Adipocyte (in vitro differentiated cells): ENCODE results near the gene HCFC2.
"Not testable (repeated sequence)": the region's sequence is repeated elsewhere in the genome, so short reads cannot be mapped to it uniquely, and the experiment has no call there.

Experiments used
- DNase-seq: peaks from one replicate; pipeline ENCODE4 v3.0.0-alpha.2; 2015; ENCODE audit warnings: low read depth
- H3K27me3 ChIP-seq: replicated peaks from 2 replicates; pipeline ENCODE4 v1.7.0; 2013; ENCODE audit warnings: mild to moderate bottlenecking, low read length, moderate library complexity; ENCODE audit not compliant: control insufficient read depth, insufficient read depth
- H3K36me3 ChIP-seq: 2 replicates; pipeline ENCODE4 v1.7.0; 2013; ENCODE audit warnings: low read length, mild to moderate bottlenecking, moderate library complexity; ENCODE audit not compliant: control insufficient read depth, insufficient read depth, severe bottlenecking
- H3K4me1 ChIP-seq: 2 replicates; pipeline ENCODE4 v1.7.0; 2013; ENCODE audit warnings: mild to moderate bottlenecking, low read length, moderate library complexity; ENCODE audit not compliant: control insufficient read depth, insufficient read depth
- H3K4me3 ChIP-seq: 2 replicates; pipeline ENCODE4 v1.7.0; 2013; ENCODE audit warnings: mild to moderate bottlenecking, low read length, moderate library complexity
- H3K9ac ChIP-seq: 2 replicates; pipeline ENCODE4 v1.7.0; 2013; ENCODE audit warnings: mild to moderate bottlenecking, low read length, moderate library complexity
- H3K9me3 ChIP-seq: 2 replicates; pipeline ENCODE4 v1.7.0; 2013; ENCODE audit warnings: mild to moderate bottlenecking, low read length, moderate library complexity; ENCODE audit not compliant: control insufficient read depth

HCFC2 gene

DNA sequence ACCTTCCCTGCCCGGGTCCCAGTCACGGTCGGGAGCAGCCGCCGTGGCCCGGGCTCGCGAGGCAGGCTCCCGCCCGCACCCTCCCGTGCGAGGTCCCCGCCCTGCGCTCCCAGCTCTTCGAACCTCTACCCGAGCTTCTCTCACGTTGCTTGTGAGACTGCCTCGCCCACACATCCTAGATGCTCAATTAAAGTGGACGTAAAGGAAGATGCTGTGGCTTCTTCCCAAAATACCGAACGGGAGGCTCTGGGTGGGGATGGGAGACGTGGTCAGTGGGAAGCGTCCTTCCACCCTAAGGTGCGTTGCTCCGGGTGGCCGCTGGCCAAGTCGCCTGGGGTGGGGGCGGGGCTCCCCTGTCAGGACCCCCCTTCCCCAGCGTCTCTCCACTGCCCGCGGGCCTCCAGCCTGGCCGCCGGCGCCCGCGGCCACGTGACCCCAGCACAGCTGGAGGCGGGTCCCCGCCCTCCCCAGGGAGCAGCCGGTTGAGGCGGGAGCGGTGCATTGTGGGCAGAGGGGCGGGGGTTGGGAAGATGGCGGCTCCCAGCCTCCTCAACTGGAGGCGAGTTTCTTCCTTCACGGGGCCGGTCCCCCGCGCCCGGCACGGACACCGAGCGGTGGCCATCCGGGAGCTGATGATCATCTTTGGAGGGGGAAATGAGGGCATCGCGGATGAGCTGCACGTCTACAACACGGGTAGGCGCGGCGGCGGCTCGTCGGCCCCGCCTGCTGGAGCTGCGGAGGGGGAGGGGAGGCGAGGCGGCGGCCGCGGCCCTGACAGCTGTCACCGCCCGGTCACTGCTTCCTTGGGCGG lies at the start of gene HCFC2:
TSS of gene HCFC2 (plus strand) at position 501 of the 811 bp plus-strand sequence. CDS start at position 531, 30 bp downstream.
- H3K27me3 ChIP-seq: no peaks in the 10 kb centered on the region
- peak within 1 kb of the TSS; percentile 97 for H3K4me3 ChIP-seq
- peak within 1 kb of the TSS; percentile 94 for H3K9ac ChIP-seq
- peak; percentile 96 for DNase-seq
- H3K36me3 ChIP-seq: peaks cover 17% of the 10 kb centered on the region
- peaks cover 15% of the 10 kb centered on the region for H3K4me1 ChIP-seq
- no peaks in the 10 kb centered on the region for H3K9me3 ChIP-seq

DNA sequence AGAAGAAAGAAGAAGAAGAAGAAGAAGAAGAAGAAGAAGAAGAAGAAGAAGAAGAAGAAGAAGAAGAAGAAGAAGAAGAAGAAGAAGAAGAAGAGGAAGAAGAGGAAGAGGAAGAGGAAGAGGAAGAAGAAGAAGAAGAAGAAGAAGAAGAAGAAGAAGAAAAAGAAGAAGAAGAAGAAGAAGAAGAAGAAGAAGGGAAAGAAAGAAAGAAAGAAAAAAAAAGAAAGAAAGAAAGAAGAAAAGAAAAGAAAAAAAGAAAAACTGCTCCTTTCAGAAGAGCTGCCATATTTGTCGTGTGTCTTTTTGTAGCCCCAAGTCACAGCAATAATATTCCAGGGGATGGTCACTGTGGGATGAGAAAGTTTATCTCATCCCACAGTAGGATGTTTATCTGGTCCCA lies 42.5 kb upstream of the HCFC2 start:
- not testable (repeated sequence) for DNase-seq, H3K9ac ChIP-seq, H3K27me3 ChIP-seq, H3K9me3 ChIP-seq, H3K4me3 ChIP-seq, H3K36me3 ChIP-seq, H3K4me1 ChIP-seq

DNA sequence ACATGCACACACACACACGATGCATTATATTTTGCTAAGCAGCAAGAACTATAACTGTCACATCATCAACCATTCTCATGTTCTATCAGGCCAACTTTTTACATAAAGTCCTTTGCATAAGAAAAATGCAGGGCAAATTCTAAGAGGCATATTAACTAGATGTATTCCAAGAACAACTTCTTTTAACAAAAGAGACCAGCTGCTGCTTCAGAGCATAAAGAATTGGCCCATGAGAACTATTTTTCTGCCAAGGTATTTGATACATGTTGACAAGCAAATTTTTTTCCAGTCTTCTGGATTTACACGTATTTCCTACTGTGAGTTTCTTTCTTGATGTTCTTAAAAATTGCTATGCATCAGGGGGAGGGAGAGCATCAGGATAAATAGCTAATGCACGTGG lies 41.5 kb upstream of the HCFC2 start:
- Histone ChIP-seq H3K27me3 (no peaks in the 10 kb centered on the region), H3K9ac (no peak overlapping the region), H3K36me3 (no peaks in the 10 kb centered on the region), H3K9me3 (peaks cover 4% of the 10 kb centered on the region), H3K4me3 (no peak overlapping the region), H3K4me1 (no peaks in the 10 kb centered on the region)
- no peak for DNase-seq

DNA sequence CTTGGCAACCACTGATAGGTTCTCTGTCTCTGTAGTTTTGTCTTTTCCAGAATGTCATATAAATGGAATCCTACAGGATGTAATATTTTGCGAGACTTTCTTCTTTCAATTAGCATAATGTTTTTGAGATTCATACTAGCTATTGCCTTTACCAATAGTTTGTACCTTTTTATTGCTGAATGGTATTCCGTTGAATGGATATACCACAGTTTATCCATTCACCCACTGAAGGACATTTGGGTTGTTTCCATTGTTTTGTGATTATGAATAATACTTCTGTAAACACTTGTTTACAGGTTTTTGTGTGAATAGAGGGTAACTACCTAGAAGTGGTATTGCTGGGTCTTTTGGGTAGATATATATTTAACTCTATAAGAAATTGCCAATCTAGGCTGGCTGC lies 40.6 kb upstream of the HCFC2 start:
- Histone ChIP-seq H3K9me3 (peaks cover 4% of the 10 kb centered on the region), H3K9ac (no peak overlapping the region), H3K4me1 (no peaks in the 10 kb centered on the region), H3K4me3 (no peak overlapping the region), H3K36me3 (no peaks in the 10 kb centered on the region), H3K27me3 (no peaks in the 10 kb centered on the region)
- no peak for DNase-seq

DNA sequence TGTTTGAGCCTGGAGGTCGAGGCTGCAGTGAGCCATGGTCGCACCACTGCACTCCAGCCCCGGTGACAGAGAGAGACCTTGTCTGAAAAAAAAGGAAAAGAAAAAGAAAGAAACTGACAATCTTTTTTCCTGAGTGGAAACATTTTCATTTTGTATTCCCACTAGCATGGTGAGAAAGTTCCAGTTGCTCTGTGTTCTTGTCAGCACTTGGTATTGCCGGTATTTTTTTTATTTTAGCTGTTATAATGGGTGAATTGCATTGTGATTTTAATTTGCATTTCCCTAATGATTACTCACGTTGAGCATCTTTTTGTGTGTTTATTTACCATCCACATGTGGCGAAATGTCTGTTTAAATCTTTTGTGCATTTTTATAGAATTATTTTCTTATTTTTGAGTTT lies 40.0 kb upstream of the HCFC2 start:
- H3K36me3 ChIP-seq: no peaks in the 10 kb centered on the region
- H3K4me1 ChIP-seq: no peaks in the 10 kb centered on the region
- no peak for DNase-seq
- H3K27me3 ChIP-seq: no peaks in the 10 kb centered on the region
- no peak overlapping the region for H3K9ac ChIP-seq
- H3K9me3 ChIP-seq: peaks cover 4% of the 10 kb centered on the region
- no peak overlapping the region for H3K4me3 ChIP-seq

DNA sequence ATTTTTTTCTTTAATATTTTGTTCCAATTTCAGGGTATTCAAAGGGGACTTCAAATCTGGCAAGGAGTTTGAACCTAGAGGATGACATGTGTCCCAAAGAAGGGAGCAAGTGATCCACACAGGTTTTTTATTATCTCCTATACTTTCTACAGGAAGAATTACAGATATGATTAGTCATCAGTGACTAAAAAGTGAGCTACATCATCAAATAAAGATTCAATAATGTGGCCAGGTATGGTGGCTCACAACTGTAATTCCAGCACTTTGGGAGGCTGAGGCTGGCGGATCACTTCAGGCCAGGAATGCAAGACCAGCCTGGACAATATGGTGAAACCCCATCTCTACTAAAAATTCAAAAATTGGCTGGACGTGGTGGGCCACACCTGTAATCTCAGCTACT lies 38.6 kb upstream of the HCFC2 start:
- no peaks in the 10 kb centered on the region for H3K27me3 ChIP-seq
- H3K4me3 ChIP-seq: no peak overlapping the region
- no peak for DNase-seq
- peaks cover 4% of the 10 kb centered on the region for H3K9me3 ChIP-seq
- no peaks in the 10 kb centered on the region for H3K4me1 ChIP-seq
- H3K9ac ChIP-seq: no peak overlapping the region
- H3K36me3 ChIP-seq: no peaks in the 10 kb centered on the region

DNA sequence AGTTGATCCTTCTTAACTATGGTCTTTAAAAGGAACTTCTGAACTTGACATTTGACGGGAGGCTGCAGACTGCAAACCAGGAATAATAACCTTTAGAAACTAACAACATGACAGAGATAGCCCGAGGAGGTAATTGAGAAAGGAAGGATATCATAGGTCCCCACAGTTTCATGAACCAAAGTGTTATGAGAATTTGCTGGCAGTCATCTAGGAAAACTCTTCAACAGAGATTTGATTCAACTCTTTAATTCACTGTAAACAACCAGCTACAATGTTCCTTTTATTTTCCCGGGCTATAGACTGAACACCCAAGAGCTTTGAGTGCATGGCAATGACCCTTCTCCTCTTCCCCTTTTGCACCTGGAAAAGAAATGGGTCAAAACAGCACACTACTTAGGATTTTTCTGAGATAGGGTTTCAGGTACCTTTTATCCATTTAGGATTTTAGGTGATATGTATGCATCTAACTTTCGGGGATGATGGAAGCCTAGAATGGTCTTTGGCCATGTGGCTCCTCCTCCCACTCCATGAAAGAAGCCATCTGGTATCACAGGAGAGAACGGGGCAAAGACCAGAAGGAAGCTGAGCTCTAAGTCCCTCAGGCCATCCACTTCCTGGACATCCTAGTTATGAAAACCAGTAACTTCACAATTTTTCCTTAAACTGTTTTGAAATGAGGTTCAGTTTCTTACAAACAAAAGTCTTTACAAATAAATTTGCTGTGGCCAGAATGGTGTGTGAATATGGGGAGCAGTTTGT lies 37.3 kb upstream of the HCFC2 start:
- Histone ChIP-seq H3K4me3 (no peak overlapping the region), H3K9me3 (peaks cover 4% of the 10 kb centered on the region), H3K4me1 (no peaks in the 10 kb centered on the region), H3K27me3 (no peaks in the 10 kb centered on the region), H3K9ac (no peak overlapping the region), H3K36me3 (no peaks in the 10 kb centered on the region)
- DNase-seq: no peak

DNA sequence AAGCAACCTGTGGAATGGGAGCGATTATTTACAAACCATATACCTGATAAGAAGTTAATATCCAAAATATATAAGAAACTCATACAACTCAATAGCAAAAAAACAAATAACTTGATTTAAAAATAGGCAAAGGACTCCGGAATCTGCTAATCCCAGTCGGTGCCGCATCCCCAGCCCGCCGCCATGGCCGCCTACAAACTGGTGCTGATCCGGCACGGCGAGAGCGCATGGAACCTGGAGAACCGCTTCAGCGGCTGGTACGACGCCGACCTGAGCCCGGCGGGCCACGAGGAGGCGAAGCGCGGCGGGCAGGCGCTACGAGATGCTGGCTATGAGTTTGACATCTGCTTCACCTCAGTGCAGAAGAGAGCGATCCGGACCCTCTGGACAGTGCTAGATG lies 33.7 kb upstream of the HCFC2 start:
- not testable (repeated sequence) for DNase-seq, H3K36me3 ChIP-seq, H3K4me1 ChIP-seq, H3K27me3 ChIP-seq, H3K4me3 ChIP-seq, H3K9ac ChIP-seq, H3K9me3 ChIP-seq

DNA sequence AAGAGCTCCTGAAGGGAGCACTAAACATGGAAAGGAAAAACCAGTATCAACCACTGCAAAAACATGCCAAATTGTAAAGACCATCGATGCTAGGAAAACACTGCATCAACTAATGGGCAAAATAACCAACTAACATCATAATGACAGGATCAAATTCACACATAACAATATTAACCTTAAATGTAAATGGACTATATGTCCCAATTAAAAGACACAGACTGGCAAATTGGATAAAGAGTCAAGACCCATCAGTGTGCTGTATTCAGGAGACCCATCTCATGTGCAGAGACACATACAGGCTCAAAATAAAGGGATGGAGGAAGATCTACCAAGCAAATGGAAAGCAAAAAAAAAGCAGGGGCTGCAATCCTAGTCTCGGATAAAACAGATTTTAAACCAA lies 28.2 kb upstream of the HCFC2 start:
- H3K9ac ChIP-seq, H3K27me3 ChIP-seq, DNase-seq, H3K4me3 ChIP-seq, H3K36me3 ChIP-seq, H3K4me1 ChIP-seq, H3K9me3 ChIP-seq: not testable (repeated sequence)

DNA sequence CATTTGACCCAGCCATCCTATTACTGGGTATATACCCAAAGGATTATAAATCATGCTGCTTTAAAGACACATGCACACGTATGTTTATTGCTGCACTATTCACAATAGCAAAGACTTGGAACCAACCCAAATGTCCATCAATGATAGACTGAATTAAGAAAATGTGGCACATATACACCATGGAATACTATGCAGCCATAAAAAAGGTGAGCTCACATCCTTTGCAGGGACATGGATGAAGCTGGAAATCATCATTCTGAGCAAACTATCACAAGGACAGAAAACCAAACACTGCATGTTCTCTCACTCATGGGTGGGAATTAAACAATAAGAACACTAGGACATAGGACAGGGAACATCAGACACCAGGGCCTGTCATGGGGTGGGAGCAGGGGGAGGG lies 24.6 kb upstream of the HCFC2 start:
- not testable (repeated sequence) for H3K4me1 ChIP-seq, H3K9ac ChIP-seq, H3K4me3 ChIP-seq, H3K9me3 ChIP-seq, H3K36me3 ChIP-seq, DNase-seq, H3K27me3 ChIP-seq

DNA sequence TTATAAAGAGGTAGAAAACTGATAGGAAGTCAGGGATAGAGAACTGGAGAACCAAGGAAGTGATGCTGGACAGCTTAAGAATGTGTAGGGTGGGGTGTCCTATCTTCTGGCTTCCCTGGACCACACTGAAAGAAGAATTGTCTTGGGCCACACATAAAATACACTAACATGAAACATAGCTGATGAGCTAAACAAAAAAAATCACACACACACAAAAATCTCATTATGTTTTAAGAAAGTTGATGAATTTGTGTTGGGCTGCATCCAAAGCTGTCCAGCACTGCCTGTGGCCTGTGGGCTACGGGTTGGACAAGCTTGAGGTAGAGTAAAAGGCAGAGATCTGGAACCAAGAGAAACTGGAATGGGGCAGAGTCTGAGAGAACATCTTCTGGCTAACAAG lies 21.8 kb upstream of the HCFC2 start:
- DNase-seq: no peak
- H3K36me3 ChIP-seq: no peaks in the 10 kb centered on the region
- H3K9ac ChIP-seq: no peak overlapping the region
- H3K9me3 ChIP-seq: no peaks in the 10 kb centered on the region
- H3K4me1 ChIP-seq: peaks cover 2% of the 10 kb centered on the region
- no peak overlapping the region for H3K4me3 ChIP-seq
- H3K27me3 ChIP-seq: no peaks in the 10 kb centered on the region
